GM15510 (cell line): ENCODE measurements around the gene TMEM139.

ENCODE experiments used
- POLR2A ChIP-seq: IDR thresholded peaks from 3 replicates; pipeline ENCODE4 v1.6.1; 2011; ENCODE audit warnings: borderline replicate concordance; ENCODE audit not compliant: insufficient read length; ENCODE audit errors: extremely low read depth

The TMEM139 gene

GRCh38 chr7:143323653-143324052 is 38.9 kb downstream of the TMEM139 start:
- no peak for TF ChIP-seq POLR2A

- TF ChIP-seq POLR2A: no peak
Measured at GRCh38 chr7:143325240-143325639, 40.5 kb downstream of the TMEM139 start.

GRCh38 chr7:143327903-143328302 is 43.1 kb downstream of the TMEM139 start:
- no peak for TF ChIP-seq POLR2A

GRCh38 chr7:143329471-143330170 is 44.9 kb downstream of the TMEM139 start:
- no peak for TF ChIP-seq POLR2A

- TF ChIP-seq POLR2A: no peak
Measured at GRCh38 chr7:143331179-143331801, 46.5 kb downstream of the TMEM139 start.

- no peak for TF ChIP-seq POLR2A
Measured at GRCh38 chr7:143334244-143334643, 49.5 kb downstream of the TMEM139 start.

- TF ChIP-seq POLR2A: no peak
Measured at GRCh38 chr7:143337216-143337615, 52.5 kb downstream of the TMEM139 start.
